T-helper 2 cell treated with Interferon-gamma antibody and Interleukin-4, amounts not matched to agents 5 μg/mL and 100 μg/mL, for 36 hours (primary cell): Measurements from ENCODE around the gene BCL2L1.
A peak's percentile ranks its signal among the peaks of the same experiment; 100 is the strongest.

Source experiments
- DNase-seq: peaks from one replicate; pipeline ENCODE4 v3.0.0; 2021; ENCODE audit warnings: low spot score
- H3K27ac Mint-ChIP-seq: one replicate; pipeline ENCODE4 v1.8.0; 2021; ENCODE audit warnings: mild to moderate bottlenecking, mixed read lengths
- H3K27me3 Mint-ChIP-seq: one replicate; pipeline ENCODE4 v1.8.0; 2021; ENCODE audit warnings: low read depth, mixed read lengths
- H3K36me3 Mint-ChIP-seq: one replicate; pipeline ENCODE4 v1.8.0; 2021; ENCODE audit warnings: low read depth, mixed read lengths
- H3K4me1 Mint-ChIP-seq: one replicate; pipeline ENCODE4 v1.8.0; 2021; ENCODE audit warnings: low read depth, mixed read lengths
- H3K4me3 Mint-ChIP-seq: one replicate; pipeline ENCODE4 v1.8.0; 2022; ENCODE audit warnings: mild to moderate bottlenecking, moderate library complexity, mixed read lengths
- H3K9me3 Mint-ChIP-seq: one replicate; pipeline ENCODE4 v1.8.0; 2021; ENCODE audit warnings: mixed read lengths

Gene BCL2L1

DNA sequence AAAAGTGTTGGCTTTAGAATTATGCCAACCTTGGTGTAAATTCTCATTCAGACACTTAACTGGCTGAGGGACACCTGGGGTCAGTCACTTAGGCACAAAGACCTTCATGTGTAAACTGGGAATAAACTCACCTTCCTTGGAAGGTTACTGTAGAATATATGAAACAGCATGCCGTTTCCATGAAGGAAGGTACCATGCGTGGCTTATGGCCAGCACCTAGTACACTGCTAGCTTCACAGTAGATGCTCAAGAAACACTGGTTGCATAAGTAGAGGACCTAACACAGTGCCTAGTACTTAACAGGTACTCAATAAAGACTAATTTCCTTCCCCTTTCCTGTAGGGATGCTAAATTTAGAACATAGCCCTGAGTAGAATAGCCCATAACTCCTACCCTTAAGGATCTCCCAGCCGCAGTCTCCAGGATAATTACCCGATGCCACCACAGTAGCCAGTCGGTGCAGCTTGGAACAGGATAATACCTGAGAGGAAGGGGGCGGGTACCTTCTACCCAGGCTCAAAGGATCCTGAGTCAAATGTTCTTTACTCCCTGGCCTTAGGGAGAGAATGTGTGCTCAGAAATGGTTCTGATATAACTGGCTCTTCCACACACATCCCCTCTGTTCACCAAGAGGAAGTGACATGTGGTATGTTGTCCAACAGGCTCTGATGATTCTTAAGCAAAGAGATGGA, 3.6 kb downstream of the BCL2L1 start:
- Mint-ChIP-seq H3K36me3 (peaks cover 71% of the 10 kb centered on the region), H3K27me3 (no peaks in the 10 kb centered on the region), H3K4me1 (peaks cover 60% of the 10 kb centered on the region), H3K4me3 (peak overlapping the region; percentile 94), H3K9me3 (no peaks in the 10 kb centered on the region), H3K27ac (peak overlapping the region; percentile 76)
- DNase-seq = no peak

DNA sequence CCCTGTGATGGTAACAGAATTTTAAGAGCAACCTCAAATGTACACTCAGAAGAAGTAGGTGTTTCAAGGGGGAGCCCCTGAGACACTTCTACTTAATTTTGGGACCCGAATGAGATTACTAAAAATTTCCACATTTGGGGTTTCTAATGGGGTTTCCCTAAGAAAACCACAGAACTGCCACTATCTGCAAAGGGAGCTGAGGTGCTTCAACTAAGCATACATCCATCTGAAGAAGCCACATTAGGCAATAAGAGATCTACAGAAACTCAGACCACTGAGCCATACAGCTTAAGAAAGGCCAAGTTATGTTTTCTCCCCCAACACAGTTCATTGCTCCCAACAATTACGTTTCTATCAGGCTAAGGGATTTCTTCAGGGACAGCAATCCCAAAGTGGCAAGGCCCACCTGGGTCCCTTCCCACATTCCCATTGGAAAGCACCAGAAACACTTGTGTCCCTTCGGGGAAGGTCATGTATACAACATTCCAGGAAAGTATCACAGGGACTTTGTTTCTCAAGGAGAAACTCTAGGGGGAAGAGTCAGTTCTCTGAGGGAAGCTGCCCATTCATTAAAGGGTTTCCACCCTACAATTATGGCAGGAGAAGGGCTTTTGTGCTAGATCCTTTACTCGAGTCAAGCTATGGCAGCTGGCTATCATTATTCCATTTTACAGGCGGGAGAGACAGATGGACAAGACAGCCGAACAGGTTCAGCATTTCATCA, 5.0 kb downstream of the BCL2L1 start:
- Mint-ChIP-seq H3K9me3 (no peaks in the 10 kb centered on the region), H3K4me3 (peak overlapping the region; percentile 80), H3K4me1 (peaks cover 66% of the 10 kb centered on the region), H3K27ac (peak overlapping the region; percentile 50), H3K36me3 (peaks cover 81% of the 10 kb centered on the region), H3K27me3 (no peaks in the 10 kb centered on the region)
- DNase-seq = peak; percentile 71

DNA sequence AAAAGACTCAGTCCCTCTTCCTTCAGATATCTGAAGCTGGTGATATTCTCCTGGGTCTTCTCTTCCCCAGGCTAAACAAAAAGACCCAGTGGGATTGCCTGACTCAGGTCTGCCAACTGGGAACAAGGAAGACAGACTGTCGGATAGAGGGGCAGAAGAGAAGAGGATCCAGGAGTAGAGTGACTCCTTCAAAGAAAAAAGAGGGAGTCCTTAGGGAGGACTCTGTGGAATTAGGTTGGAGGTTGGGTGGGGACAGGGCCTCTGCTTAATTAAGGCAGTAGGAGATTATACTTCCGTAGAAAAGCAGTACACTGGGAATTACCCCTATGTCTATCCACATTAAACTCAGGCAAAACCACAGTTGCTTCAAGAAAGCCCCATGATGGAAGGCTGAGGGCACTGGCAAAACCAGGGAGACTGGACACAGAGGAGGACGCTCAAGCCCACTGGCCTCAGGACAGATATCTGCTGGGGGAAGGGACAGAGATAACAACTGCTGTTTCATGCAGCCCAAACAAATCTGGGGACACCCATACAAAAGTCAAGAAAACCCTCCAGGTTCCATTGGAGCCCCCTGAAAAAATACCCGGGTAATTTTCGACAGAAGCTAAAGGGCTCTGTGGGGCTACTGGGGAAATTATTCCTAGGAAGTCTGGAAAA, 5.7 kb downstream of the BCL2L1 start:
- Mint-ChIP-seq H3K27me3 (no peaks in the 10 kb centered on the region), H3K27ac (peak overlapping the region; percentile 21), H3K4me1 (peaks cover 72% of the 10 kb centered on the region), H3K36me3 (peaks cover 78% of the 10 kb centered on the region), H3K9me3 (no peaks in the 10 kb centered on the region), H3K4me3 (peak overlapping the region; percentile 80)
- DNase-seq = no peak

DNA sequence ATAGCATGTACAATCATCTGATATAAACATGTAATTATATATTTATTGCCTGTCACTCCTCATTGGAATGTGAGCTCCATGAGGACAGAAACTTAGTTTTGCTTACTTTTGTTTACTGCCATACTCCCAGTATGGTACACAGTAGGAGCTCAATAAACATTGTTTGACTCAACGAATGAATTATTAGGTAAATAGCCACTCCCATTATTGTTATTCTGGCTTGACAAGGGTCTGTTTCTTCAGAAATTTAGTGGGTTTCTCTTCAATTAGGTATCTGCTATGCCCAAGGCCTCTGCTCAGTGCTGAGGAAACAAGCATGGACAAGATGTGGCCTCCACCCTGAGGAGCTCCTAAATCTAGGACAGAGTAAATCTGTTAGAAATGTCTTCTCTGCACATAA, 6.3 kb downstream of the BCL2L1 start:
- Mint-ChIP-seq H3K4me1 (peaks cover 77% of the 10 kb centered on the region), H3K27me3 (no peaks in the 10 kb centered on the region), H3K36me3 (peaks cover 74% of the 10 kb centered on the region), H3K4me3 (peak overlapping the region; percentile 80), H3K27ac (peak overlapping the region; percentile 21), H3K9me3 (no peaks in the 10 kb centered on the region)
- no peak for DNase-seq

DNA sequence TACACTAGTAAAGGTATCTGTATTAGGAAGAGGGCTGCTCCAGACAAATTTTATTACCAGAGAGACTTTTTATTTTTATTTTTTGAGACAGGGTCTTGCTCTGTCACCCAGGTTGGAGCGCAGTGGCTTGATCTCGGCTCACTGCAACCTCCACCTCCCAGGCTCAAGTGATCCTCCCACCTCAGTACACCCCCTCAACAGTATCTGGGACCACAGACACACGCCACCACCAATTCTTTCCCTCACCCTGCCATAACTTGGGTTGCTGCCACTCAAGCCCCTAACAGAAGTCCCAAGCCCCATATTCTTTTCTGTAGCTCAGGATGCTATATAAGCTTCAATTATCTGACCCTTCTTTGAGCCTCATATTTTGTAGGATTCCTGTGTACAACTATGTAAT, 6.9 kb downstream of the BCL2L1 start:
- peaks cover 83% of the 10 kb centered on the region for H3K4me1 Mint-ChIP-seq

DNA sequence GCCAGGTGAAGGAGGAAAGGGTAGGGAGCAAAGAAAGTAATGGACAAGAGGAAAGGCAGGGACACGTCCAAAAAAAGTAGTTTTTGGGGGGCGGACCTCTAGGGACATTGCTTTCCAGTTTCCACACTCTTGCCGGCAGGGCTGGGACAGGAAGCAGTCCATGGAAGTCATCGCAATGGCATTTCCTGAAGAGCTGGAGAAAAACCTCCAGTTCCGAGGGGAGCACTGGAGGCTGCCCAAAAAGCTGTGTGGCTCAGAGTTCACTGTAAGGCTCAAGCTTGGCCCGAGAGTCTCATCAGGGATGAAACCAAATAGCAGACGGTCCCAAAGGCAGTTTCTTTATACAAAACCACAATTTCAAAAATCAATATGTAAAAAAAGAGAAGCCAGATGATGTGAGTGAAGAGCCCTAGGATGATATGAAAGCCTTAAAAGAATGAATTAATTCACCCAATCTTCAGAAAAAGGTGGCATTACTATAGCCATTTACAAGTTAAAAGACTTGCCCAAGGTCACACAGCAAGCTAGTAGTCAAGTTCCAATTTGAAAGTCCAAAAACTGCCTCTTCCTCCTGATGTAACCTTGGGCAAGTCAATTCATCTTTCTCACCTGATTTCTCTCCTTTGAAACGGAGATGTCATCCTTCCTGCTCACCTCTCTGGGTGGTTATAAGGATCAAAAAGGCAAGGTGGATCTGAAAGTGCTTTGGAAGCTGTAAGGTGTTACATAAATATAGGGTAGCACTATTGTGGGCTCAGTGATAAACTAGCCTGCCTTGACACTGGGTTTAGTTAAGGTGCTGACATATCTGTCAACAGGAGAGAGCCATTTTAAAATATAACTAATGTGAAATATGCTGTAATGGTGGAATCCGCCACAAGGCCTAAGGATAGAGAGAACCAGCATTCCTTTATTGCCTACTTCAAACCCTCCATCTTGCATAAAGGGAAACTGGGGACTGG, 9.1 kb downstream of the BCL2L1 start:
- no peaks in the 10 kb centered on the region for H3K9me3 Mint-ChIP-seq
- no peaks in the 10 kb centered on the region for H3K27me3 Mint-ChIP-seq
- peak overlapping the region; percentile 60 for H3K27ac Mint-ChIP-seq
- H3K4me3 Mint-ChIP-seq = no peak overlapping the region
- peaks cover 73% of the 10 kb centered on the region for H3K4me1 Mint-ChIP-seq
- H3K36me3 Mint-ChIP-seq = peaks cover 61% of the 10 kb centered on the region
- DNase-seq = no peak

More for the DNA sequence above, 6.9 kb downstream of the BCL2L1 start:
- H3K27ac Mint-ChIP-seq = peak overlapping the region; percentile 58
- peak overlapping the region; percentile 44 for H3K4me3 Mint-ChIP-seq
- peaks cover 73% of the 10 kb centered on the region for H3K36me3 Mint-ChIP-seq
- no peaks in the 10 kb centered on the region for H3K9me3 Mint-ChIP-seq
- DNase-seq = no peak
- H3K27me3 Mint-ChIP-seq = no peaks in the 10 kb centered on the region

DNA sequence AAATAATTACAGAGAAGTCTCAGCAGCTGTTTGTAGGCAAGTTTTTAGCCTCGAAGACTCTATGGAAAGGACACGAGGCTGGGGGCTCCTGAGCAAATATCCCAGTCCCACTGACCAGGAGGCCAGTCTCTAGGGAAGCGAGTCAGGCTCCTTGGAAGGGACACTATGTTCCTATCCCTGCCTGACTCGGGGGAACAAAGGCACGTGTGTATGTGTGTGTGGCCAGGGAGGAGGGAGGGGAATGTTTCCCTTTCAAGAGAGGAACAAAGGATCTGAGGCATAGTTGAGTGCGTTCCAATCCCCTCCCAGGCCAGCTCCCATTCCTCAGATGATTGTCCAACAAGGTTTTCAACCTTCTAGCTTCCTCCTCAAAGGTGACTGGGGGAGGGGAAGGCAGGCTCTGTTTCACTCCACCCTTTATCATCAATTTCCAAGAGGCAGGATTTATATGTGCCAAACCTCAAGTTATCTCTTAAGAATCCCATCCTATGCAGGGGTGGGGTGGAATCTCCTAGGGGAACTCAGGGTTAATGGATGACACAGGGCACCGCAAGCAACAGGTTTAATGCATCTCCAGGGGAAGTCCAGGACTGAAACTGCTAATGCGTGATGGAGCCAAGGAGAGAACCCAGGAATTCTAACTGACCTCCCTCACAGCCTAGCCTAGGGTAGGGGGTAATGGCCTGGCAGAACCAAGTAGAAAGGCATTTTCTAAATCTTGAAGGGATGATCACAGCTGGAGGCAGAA, 9.9 kb downstream of the BCL2L1 start:
- H3K4me1 Mint-ChIP-seq = peaks cover 69% of the 10 kb centered on the region
- peaks cover 64% of the 10 kb centered on the region for H3K36me3 Mint-ChIP-seq
- no peak for DNase-seq
- H3K9me3 Mint-ChIP-seq = no peaks in the 10 kb centered on the region
- no peaks in the 10 kb centered on the region for H3K27me3 Mint-ChIP-seq
- peak overlapping the region; percentile 60 for H3K27ac Mint-ChIP-seq
- peak overlapping the region; percentile 1 for H3K4me3 Mint-ChIP-seq

DNA sequence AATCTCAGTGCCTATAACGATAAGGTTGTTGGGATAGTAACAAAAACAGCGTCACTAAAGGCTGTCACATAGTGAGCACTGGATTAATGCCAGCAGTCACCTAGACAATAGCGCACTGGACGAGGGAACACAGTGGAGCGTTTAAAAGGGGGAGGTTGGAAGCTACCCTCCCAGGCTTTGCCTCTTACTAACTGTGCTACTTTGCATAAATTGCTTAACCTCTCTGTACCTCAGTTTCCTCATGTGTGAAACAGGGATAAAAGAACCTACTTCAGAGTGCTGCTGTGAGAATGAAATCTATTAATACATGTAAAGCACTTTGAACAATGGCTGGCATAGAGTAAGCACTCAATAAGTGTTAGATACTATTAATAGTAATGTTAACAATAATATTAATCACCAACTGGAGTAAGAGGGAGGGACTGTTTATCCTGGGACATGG, 10.5 kb downstream of the BCL2L1 start:
- peaks cover 63% of the 10 kb centered on the region for H3K4me1 Mint-ChIP-seq
- no peak for DNase-seq
- peaks cover 65% of the 10 kb centered on the region for H3K36me3 Mint-ChIP-seq
- H3K9me3 Mint-ChIP-seq = no peaks in the 10 kb centered on the region
- no peaks in the 10 kb centered on the region for H3K27me3 Mint-ChIP-seq
- no peak overlapping the region for H3K4me3 Mint-ChIP-seq
- H3K27ac Mint-ChIP-seq = no peak overlapping the region

DNA sequence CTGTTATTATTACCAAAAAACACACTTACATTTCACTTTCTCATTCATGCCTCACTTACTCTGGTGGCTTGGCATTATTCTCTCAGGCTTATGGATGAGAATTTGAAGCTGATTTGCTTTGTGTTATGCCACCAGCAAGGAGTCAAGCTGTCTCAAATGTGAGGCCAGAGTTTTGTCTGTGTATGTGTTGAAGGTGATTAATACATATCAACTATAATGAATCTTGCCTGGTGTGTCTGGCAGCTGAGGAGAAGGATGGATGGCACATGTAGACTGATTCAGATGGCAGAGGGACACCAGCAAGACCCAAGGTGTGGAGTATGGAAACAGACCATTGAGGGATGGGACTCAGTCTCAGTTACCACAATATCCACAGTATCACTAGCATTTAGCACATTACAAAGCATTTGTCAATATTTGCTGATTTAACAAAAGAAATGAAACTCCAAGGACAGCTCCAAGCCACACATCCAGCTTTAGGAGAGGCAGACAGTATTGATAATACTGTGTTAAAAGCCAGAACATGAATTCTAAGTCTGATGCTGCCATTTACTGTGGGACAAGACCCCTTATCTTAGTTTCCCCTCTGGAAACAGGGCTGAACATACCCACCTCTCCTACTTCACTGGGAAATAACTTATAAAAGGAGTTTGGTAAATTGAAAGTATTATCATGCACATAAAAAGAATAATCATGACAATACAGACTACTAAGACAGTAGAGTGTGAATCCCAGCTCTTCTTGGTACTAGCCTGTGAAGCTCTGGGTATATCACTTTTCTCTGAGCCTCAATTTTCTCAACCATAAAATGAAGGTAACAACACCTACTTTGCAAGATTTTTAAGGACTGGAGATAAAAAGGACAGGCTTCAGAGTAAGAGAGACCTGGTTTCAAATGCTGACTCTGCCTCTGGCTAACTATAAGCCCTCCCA, 11.2 kb downstream of the BCL2L1 start:
- DNase-seq = no peak
- H3K27ac Mint-ChIP-seq = no peak overlapping the region
- peaks cover 65% of the 10 kb centered on the region for H3K36me3 Mint-ChIP-seq
- no peaks in the 10 kb centered on the region for H3K27me3 Mint-ChIP-seq
- H3K4me1 Mint-ChIP-seq = peaks cover 62% of the 10 kb centered on the region
- H3K4me3 Mint-ChIP-seq = no peak overlapping the region
- H3K9me3 Mint-ChIP-seq = no peaks in the 10 kb centered on the region

DNA sequence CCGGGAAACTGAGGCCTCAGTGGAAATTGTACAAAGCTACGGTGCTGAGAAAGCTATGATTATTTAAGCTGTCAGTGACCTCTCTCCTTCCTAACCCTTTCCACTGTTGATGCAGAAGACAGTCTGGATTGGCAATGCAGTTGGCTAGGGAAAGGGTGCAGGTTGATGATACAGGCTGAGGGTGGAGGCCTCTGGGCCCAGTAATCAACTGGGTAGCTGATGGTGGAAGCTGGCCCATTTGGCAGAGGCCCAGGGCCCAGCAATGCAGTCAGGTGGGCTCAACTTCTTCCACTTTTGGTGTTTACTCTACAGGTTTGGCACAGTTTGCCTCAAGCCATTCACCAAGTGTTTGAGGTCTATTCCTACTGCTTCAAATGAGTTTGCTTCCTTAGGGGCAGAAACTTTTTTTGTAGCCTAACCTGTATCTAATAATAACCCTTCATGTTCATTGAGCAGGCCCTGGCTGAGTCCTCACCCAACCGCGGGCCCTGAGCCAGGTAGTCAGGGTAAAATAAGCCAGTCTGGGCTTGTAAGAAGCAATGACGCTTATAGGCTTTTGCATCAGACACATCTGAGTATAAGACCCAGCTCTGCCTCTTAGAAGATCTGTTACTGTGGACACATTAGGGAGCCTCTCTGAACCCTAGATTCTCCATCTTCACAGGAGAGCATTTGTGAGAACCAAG, 12.1 kb downstream of the BCL2L1 start:
- no peaks in the 10 kb centered on the region for H3K27me3 Mint-ChIP-seq
- no peak overlapping the region for H3K27ac Mint-ChIP-seq
- H3K4me3 Mint-ChIP-seq = no peak overlapping the region
- peaks cover 66% of the 10 kb centered on the region for H3K36me3 Mint-ChIP-seq
- DNase-seq = no peak
- no peaks in the 10 kb centered on the region for H3K9me3 Mint-ChIP-seq
- peaks cover 57% of the 10 kb centered on the region for H3K4me1 Mint-ChIP-seq

DNA sequence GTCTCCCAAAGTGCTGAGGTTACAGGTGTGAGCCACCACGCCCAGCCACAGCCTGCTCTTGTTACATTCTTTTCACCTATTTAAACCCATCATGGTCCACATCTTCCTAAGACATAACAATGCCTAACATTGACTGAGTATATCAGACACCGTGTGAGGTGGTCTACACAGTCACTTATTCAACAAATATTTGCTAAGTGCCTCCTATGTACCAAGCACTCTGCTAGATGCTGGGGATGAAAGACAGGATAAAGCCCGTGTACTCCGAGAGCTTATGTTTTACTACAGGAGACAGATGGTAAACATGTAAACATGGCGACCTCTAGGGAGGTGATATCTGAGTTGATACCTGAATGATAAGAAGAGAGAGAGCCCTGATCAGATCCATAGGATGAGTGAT, 12.7 kb downstream of the BCL2L1 start:
- H3K36me3 Mint-ChIP-seq = peaks cover 64% of the 10 kb centered on the region

More for the DNA sequence above, 12.7 kb downstream of the BCL2L1 start:
- Mint-ChIP-seq H3K27ac (peak overlapping the region; percentile 2), H3K4me3 (no peak overlapping the region), H3K4me1 (peaks cover 56% of the 10 kb centered on the region), H3K9me3 (no peaks in the 10 kb centered on the region), H3K27me3 (no peaks in the 10 kb centered on the region)
- no peak for DNase-seq
